ENCODE data around the gene NIT1.

NIT1 gene

DNA sequence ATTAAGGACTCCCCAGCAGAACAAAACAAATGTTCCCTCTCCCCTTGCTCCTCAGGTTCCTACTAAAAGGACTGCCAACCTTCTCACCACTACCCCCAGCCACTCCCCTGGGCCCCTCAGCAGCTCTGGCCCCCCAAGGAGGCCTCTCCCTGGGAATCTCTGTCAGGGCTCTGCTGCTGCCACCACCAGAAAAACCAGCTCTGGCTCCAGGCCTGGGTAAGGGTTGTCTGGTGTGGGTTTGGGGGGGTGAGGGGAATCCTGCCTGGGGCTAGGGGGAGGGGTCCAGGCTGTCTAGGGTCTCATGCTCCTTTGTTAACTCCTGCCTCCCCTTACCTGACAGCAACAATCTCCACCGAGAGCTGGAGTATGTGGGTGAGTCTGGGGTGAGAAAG lies 33.3 kb upstream of the NIT1 start:
- no peak for DNase-seq (ENCODE audit: low spot score)

DNA sequence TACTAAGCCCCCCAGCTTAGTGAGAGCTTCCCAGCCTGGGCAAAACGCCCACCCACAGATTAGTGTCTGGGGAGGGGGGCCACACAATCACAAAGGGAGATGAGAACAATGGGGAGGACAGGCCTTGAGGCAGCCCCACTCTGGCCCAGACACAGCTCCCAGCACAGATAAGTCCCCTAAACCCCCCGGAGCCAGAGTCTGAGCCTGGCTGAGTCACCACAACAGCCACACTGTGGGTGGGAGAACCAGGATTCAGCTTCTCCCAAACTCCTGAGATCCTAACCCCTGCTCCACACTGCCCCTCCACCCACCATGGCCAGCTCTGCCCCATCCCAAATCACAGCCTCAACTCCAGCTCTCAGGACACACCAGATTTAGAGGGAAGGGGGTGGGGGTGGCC lies 32.7 kb upstream of the NIT1 start:
- DNase-seq (ENCODE audit: low spot score): no peak

DNA sequence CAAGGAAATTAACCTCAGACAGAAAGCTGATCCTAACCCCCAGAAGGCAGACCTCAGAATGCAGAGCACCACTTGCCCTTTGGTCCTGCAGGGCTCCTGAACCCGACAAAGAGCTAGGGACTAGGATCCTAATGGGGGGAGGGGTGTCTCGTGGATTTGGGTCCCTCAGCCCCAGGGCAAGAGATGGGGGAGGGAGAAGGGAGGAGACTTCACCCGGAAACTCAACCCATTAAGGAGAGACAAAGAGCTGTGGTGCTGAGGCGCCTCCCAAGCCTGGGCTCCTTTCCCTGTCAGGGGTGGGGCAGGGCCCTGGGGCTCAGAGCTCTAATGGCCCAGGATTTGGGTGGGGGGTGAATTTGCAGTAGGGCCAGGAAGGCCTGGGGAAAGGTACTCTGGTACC lies 31.4 kb upstream of the NIT1 start:
- no peak for DNase-seq (ENCODE audit: low spot score)

DNA sequence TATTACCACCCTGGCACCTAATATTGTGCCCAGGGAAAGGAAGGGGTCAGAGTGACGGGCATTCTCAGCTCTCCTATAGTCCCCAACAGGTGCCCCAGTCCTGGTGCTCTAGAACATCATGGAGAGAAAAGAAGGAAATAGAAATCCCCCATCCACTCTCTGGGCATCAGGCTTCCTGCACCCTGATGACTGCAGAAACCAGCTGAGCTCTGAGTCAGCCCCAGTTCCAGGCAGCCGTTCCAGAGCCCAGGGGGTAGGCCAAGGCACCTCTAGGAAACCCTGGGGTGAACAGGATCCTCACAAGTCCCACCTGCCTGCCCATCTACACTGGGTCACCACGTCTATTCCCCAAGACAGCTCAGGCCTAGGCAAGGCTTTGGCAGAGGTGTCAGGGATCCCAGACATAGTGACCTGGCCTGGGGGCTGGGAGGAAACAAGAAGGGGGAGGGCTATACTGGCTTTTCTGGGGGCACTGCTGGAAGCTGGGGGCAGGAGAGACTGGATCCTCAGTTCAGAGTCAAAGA lies 29.3 kb upstream of the NIT1 start:
- no peak for DNase-seq (ENCODE audit: low spot score)

DNA sequence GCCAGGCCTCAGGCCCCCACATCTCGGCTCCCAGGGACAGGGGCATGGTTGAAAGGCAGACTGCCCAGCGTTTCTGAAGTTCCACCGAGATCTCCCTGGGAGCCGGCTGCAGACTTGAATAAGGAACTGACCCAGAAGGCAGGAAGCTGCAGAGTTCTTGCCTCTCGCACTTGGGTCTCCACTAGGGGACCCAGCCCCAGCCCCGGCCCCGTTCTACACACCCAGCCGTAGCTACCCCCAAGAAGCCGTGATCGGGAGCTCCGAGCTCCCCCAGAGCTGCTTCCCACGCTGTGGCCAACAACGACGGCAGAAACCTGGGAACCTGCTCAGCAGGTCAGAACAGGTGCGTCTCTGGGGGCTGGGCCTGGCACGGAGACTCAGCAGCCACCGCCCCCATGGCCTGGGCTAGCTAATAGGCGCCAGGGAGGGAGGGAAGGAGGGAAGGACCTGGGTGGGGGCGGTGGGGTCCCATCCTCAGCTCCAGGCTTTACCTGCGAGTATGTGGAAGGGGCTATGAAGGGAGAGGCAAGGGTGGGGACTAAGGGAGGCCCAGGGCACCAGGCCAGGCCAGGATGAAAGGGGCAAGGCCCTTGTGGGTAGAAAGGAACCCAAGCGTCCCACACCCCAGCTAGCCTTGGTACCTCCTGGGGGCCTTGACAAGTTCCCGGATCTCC lies 28.5 kb upstream of the NIT1 start, which contains the start of gene NECTIN4:
TSS of gene NECTIN4 (minus strand) at position 308 of the 674 bp plus-strand sequence. CDS start at position 46, 262 bp downstream.
- no peak for DNase-seq (ENCODE audit: low spot score)

DNA sequence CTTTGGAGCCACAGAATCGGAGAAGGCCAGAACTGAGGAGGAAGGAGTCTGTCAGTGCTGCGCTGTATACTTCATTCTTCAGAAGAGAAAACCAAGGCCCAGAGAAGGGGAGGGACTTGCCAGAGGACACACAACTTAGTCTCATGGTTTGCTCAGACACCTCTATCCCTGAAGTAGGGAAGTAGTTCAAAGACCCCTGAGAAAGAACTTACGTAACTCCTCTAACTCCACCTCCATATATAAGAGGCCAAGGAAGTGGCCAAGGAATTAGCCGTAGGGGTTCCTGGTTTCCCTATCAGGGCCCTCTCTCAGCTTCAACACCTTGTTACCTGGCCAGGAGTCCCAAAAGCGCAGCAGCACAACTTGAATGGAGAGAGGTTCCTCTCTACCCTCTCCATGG lies 28.0 kb upstream of the NIT1 start:
- DNase-seq (ENCODE audit: low spot score): no peak

DNA sequence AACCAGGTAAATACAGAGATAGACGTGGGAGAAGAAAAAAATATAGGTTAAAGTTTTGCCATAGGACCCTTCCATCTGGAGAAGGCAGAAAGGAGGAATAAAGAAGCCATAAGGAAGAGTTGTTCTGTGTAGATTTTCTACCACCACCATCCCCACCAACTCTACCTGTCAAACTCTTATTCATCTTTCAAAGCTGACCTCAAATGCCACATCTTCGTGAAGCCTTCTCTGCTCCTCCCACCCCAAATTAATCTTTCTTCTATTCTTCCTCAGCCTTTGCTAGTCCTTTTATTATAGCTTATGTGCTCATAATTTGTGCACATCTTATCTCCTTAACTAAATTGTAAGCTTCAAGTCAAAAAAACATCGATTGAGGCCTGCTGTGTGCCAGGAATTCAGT lies 27.3 kb upstream of the NIT1 start:
- no peak for DNase-seq (ENCODE audit: low spot score)

DNA sequence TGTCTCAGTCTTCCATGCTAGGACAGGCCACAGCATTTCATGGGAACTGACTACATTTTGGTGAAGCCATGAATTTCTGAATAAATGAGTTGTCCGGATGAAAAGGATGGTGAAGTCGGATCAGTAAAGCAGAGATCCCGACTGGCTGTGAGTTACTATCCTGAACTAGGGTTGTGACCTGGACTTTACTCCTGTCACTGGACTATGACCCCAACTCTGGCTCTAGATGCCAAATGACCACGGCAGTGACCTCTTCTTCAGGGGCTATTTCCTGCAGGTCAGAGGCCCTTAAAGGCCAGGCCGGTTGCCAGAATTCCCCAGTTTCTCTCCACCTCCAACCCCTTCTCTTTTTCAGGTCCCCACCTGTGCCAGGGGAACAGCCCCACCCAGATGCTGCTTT lies 26.8 kb upstream of the NIT1 start:
- no peak for DNase-seq (ENCODE audit: low spot score)

DNA sequence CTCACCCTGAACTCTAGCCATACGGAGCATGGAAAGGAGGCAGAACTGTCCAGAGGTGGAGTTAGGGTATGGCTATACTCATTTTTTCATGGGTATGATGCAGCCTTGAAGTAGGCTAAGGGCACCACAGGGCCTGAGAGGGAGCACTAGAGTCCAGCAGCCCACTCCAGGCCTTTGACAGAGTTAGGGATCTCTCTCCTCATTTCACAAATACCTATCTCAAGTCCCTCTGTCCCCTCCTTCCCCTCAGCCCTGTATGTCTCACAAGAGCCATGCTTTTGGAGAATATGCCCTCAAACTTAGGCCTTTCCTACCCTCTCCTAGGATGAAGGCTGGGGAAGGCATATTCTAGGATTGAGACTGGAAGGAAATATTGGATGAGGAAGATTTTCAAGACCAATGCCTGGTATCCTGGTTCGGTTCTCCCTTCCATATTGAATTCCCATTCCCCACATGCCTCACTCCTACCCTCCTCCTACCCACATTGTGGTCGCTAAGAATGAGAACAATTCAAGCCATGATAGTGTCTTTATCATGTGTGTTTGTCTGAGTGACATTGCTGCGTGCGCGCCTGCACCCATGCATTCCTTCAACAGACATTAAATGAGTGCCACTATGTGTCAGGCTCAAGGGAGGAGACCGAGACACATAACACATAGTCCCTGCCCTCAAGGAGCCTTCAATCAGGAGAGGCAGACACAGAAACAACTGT lies 26.0 kb upstream of the NIT1 start:
- DNase-seq (ENCODE audit: low spot score): no peak

DNA sequence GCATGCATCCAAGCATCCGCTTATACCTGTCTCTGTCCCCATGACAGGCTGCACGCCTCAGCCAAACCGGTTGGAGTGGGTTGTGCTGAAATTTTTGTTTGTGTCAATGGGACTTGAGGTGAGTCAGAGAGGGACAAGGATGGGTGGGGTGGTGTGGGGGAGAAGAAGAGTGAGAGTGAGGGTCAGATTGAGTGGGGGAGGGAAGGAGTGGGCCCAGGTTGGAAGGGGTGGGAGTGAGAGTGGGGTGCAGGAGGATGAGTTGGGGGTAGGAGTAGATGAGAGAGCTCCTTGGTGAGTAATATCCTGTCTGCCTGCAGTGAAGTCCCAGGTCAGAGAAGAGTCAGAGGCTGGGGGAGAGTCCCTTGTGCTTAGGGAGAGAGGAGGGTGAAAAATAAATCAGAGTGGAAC lies 25.3 kb upstream of the NIT1 start:
- DNase-seq (ENCODE audit: low spot score): no peak

DNA sequence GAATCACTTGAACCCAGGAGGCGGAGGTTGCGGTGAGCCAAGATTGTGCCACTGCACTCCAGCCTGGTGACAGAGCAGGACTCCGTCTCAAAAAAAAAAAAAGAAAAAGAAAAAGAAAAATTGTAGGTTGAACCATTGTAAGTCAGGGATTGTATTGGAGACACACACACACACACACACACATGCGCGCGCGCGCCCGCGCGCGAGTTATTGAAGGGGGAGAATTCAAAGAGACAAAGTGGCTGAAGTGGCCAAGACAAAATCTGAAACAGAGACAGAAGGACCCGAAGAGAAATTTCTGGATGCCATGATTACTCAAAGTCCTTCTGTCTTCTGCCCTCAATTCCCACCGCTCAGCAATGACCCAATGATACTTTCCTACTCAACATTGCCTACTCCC lies 23.4 kb upstream of the NIT1 start:
- no peak for DNase-seq (ENCODE audit: low spot score)

DNA sequence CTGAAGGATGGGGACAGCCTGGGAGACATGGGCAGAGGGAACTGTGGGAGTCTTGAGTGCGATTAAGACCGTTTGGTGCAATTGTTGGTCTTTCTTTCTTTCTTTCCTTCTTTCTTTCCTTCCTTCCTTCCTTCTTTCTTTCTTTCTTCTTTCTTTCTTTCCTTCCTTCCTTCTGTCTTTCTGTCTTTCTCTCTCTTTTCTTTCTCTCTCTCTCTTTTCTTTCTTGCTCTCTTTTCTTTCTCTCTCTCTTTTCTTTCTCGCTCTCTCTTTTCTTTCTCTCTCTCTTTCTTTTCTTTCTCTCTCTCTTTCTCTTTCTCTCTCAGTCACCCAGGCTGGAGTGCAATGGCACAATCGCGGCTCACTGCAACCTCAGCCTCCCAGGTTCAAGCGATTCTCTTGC lies 22.7 kb upstream of the NIT1 start:
- DNase-seq (ENCODE audit: low spot score): no peak

DNA sequence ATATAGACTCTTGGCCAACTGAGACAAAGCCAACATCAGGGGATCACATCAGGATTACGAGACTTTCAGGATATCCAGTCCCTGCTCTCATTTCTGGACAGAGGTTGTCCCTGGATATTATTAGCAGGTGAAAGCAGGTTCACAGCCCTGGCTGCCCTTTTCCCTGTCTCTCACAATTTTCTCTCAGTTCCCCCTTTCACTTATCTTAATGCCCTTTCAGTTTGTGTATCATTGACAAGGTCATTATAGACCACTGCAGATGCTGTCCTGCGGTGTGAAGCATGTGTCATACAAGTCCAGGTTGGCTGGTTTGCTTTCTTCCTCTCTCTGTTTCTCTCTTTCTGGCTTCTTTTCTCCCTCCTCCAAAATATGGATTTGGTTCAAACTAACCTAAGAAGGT lies 21.9 kb upstream of the NIT1 start:
- no peak for DNase-seq (ENCODE audit: low spot score)

DNA sequence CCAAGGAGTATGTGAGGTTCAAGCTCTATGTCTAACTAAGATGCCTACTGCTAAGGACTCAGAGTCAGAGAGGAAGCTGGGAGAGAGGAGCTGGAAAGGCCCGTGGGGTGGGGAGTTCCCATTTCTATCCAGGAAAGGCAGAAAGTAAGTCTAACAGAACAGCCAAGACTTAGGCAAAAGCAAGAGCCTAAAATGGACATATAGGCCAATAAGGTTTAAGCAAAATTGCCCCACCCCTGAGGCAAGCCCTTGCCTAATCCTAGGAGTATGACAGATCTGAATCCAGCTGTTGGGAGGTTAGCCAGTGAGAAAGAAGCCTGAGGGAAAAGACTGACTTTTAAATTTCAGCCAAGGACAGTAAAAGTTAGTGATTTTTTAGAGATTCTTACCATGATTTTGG lies 21.4 kb upstream of the NIT1 start:
- no peak for DNase-seq (ENCODE audit: low spot score)

DNA sequence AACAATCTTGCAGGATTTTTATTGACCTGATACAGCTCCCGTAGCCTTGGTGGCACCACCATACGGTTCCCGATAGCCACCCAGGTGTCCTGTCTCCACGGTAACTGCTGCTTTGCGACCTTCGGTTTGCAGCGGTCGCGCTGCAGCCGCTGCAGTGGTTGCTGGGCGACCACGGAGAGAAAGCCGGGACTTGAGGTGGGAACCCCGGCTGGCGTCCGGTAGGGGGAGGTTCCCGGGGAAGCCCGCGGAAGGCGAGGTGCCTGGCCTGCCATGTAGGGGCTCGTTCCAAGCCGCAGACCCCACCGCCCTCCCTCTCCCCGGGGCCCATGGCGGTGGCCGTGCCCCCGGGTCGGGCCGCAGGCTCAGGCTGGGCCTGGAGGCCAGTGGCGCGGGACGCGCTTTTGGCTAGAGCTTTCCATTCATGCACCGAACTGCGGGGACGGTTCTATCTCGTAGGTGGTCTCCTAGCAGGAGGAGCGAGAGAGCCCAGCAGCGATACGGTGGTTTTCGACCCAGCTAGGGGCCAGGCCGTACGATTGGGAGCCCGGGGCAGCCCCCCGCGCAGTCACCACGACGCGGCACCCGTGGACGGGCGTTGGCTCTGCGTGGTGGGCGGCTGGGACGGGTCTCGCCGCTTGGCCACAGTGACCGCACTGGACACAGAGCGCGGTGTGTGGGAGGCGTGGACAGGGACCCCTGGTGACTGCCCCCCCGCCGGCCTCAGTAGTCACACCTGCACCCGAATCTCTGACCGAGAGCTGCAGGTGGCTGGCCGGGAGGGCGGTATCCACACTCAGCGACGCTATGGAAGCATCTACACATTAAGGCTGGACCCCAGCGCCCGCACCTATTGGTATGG lies 19.5 kb upstream of the NIT1 start, which contains the start of gene KLHDC9:
TSS of gene KLHDC9 (plus strand) at position 152 of the 859 bp plus-strand sequence. CDS start at position 327, 175 bp downstream.
- DNase-seq (ENCODE audit: low spot score): peak; percentile 77

DNA sequence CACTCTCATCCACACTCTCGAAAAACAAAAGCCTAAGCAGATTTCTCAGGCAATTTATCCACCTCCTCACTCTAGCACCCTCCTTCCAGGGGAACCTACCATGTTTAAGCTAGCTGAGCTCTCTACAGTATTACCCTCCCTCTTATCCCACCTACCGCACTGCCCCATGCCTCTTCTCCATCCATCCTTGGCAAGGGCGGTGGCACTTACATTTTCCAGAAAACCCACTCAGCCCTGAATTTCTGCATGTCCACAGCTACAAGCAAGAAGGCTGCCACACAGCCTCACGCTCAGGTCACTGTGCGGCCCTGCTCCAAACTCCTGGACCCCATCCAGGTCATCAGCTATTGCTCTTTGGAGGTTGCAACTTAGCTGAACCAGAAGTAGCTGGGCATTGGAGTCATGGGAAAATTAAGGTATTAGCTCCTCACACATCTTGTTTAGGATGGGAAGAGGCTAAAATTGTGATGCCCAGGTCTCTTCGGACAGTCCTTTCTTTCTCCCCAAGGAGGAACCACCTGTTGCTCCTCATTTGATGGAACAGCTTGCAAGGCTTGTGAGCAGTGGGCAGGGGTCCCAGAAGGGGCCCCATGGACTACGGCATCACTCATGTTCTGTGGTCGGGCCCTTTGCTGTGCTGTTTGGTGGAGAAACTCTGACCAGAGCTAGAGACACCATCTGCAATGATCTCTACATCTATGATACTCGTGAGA lies 18.7 kb upstream of the NIT1 start:
- no peak for DNase-seq (ENCODE audit: low spot score)

DNA sequence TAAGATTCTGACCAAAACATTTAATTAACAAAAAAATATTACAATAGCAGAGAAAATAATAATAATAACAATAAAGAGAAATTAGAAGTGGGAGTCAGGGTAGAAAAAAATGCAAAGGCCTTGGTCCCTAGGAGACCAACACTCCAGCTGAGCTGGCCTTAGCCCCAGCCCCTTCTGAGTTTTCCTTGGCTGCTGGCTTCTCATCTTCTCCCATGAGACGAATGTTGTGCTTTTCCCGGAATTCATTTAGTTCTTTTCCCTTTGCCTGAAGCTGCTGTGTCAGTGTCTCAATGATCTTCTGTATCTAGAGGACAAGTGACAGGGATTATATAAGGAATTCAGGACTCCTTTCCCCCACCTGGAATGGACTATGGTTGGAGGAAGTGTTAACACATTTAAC lies 17.3 kb upstream of the NIT1 start:
- no peak for DNase-seq (ENCODE audit: low spot score)

DNA sequence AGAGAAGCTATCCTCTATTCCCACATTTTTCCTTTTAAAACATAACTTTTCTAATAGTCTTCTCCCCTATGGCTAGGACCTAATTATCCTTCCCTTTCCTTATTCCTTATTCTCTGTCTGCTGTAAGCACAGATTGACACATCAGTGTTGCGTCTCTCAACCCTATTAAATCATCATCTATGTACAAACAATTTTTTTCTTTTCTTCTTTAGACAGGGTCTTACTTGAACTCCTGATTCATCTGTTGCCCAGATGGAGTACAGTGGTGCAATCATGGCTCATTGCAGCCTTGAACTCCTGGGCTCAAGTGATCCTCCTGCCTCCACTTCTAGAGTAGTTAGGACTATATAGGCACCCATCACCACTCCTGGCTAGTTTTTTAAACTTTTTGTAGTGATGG lies 11.5 kb upstream of the NIT1 start:
- DNase-seq (ENCODE audit: low spot score): no peak

DNA sequence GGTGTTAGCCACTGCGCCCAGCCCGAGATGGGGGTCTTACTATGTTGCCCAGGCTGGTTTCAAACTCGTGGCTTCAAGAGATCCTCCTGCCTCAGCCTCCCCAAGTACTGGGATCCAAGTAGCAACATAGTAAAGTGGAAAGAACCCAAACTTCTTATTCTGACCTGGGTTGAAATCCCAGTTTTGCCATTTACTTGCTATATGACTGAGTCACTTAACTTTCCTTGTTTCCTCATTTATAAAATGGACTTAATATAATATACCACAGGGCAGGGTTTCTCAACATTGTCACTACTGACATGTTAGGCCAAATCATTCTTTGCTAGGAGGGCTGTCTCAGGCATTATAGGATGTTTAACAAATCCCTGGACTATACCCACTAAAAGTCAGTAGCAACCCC lies 6.8 kb upstream of the NIT1 start:
- DNase-seq (ENCODE audit: low spot score): no peak

DNA sequence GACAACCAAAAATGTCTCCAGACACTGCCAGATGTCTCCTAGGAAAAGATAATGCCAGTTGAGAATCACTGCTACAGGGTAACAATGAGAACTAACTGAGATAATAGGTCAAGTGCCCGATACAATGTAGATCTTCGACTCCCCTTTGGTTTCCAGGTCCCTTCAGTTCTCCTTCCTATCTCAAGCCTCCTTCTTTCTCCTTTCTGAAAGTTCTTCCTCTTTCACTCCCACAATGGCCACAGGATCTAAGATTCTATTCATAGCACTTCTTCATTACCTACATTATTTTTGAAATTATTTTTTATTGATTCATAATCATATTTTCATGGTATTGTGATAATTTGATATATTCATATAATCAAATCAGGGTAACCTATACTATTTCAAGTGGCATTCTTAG lies 6.4 kb upstream of the NIT1 start:
- no peak for DNase-seq (ENCODE audit: low spot score)

DNA sequence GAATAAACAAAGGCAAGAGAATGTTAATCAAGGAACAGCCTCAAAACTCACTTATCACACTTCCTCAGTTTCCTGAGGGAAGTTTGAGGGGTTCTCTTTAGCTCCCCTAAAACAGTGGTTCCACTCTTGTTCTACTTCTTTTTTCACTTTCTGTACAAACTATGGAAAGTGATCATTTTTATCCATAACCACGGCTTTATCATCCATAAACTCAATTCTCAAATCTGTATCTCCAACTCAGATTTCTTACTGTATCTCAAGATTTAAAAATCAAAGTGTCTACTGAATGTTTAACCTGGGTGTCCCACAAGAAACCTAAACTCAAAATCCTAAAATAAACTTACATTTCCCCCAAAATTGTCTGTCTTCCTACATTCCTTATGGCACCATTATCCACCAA lies 4.0 kb upstream of the NIT1 start:
- no peak for DNase-seq (ENCODE audit: low spot score)

DNA sequence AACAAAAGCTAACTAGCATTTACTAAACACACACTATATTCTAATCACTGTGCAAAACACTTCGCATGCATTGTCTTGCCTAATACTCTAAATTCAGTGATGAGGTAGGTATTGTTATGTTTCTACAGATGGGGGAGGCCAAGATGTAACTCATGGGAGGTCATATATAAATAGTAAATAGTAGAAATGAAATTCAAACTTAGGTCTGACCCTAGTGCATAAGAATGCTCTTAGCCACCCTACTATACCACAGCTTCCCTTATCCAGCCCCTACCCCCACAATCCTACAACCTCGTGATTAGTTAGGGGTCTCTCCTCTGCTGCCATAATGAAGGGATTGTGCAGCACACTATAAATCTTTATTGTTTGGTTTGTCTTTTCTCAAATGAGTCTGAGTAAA lies 3.3 kb upstream of the NIT1 start:
- DNase-seq (ENCODE audit: low spot score): no peak
